K562 (cell line): ENCODE results near the gene MKRN1.

ENCODE experiments used
- BHLHE40 ChIP-seq: IDR thresholded peaks from 2 replicates; pipeline ENCODE4 v1.6.1; 2011; ENCODE audit warnings: low read length, improper control_type of control experiment
- POLR2A ChIP-seq: fragments of 450-650 bp; conservative IDR thresholded peaks from 2 replicates; pipeline ENCODE4 v1.6.1; 2016
- ZC3H4 ChIP-seq: sonication (generic); formaldehyde crosslinking; IDR thresholded peaks from 2 replicates; pipeline ENCODE4 v1.9.0; 2021; ENCODE audit warnings: missing genetic modification reagents, borderline replicate concordance
- ZZZ3 ChIP-seq: fragments of 450-650 bp; IDR thresholded peaks from 2 replicates; pipeline ENCODE4 v1.6.1; 2016; ENCODE audit warnings: antibody characterized with exemption, mild to moderate bottlenecking, moderate library complexity
- TF ChIP-seq, protein P1 (sequence below): sonication (generic); formaldehyde crosslinking; IDR thresholded peaks from 2 replicates; pipeline ENCODE4 v1.8.1; 2023; ENCODE audit warnings: mild to moderate bottlenecking, missing genetic modification reagents
- TF ChIP-seq, protein P2 (sequence below): sonication (generic); formaldehyde crosslinking; IDR thresholded peaks from 2 replicates; pipeline ENCODE4 v1.8.1; 2023; ENCODE audit warnings: mild to moderate bottlenecking, missing genetic modification reagents

DNA sequence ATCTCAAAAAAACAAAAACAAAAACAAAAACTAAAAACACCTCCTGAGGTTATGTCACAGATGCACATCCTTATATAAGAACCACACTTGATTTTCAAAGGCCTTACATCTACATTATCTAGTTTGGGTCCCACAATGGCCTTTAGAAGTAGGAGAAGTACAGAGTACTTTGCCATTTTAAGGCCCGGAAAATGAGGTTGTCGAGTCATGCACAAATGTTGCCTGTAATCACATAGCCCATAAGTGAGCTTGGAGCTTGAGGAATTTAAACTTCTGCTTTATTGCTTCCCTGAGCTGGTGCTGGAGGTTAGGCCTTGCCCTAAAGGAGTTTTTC is 9.7 kb upstream of the MKRN1 start:
- TF ChIP-seq ZC3H4 (CRISPR knock-in tag) (no peak), ZZZ3 (no peak), BHLHE40 (no peak), POLR2A (no peak)
- TF ChIP-seq, protein P1, sequence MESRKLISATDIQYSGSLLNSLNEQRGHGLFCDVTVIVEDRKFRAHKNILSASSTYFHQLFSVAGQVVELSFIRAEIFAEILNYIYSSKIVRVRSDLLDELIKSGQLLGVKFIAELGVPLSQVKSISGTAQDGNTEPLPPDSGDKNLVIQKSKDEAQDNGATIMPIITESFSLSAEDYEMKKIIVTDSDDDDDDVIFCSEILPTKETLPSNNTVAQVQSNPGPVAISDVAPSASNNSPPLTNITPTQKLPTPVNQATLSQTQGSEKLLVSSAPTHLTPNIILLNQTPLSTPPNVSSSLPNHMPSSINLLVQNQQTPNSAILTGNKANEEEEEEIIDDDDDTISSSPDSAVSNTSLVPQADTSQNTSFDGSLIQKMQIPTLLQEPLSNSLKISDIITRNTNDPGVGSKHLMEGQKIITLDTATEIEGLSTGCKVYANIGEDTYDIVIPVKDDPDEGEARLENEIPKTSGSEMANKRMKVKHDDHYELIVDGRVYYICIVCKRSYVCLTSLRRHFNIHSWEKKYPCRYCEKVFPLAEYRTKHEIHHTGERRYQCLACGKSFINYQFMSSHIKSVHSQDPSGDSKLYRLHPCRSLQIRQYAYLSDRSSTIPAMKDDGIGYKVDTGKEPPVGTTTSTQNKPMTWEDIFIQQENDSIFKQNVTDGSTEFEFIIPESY (CRISPR knock-in tag) = no peak
- TF ChIP-seq, protein P2, sequence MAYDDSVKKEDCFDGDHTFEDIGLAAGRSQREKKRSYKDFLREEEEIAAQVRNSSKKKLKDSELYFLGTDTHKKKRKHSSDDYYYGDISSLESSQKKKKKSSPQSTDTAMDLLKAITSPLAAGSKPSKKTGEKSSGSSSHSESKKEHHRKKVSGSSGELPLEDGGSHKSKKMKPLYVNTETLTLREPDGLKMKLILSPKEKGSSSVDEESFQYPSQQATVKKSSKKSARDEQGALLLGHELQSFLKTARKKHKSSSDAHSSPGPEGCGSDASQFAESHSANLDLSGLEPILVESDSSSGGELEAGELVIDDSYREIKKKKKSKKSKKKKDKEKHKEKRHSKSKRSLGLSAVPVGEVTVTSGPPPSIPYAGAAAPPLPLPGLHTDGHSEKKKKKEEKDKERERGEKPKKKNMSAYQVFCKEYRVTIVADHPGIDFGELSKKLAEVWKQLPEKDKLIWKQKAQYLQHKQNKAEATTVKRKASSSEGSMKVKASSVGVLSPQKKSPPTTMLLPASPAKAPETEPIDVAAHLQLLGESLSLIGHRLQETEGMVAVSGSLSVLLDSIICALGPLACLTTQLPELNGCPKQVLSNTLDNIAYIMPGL (CRISPR knock-in tag) = no peak; the same call in 1 of the 2 replicates
